ENCODE results near the gene TBC1D9B. TPM values are rescaled to one million over a fixed set of nuclear protein-coding genes. Genes with fewer than 3 reads are reported as not detected.
A peak's percentile ranks its signal among the peaks of the same experiment; 100 is the strongest.

The TBC1D9B gene
- total RNA-seq, 1 donor from 2014 or later = 125 TPM

GRCh38 chr5:179908528-179908927, 831 bp upstream of the TBC1D9B start:
- H3K27ac ChIP-seq = peak overlapping the region; percentile 79
- TF ChIP-seq POLR2A (IDR thresholded peaks at IDR 0.05) (no peak), CTCF (IDR thresholded peaks at IDR 0.05) (no peak), POLR2AphosphoS5 (IDR thresholded peaks at IDR 0.05; ENCODE audit: insufficient read depth in 1 of 2, low read depth in 1 of 2) (no peak)
- peak overlapping the region; percentile 65 to 68 for H3K4me3 ChIP-seq
- H3K27me3 ChIP-seq = no peaks in the 10 kb centered on the region
- H3K36me3 ChIP-seq = peaks cover 0 to 14% of the 10 kb centered on the region in 2 donors
- DNase-seq (ENCODE audit: extremely low spot score in 2 of 2) = no peak
- H3K9me3 ChIP-seq = no peaks in the 10 kb centered on the region
- H3K4me1 ChIP-seq = peaks cover 29% of the 10 kb centered on the region
- intact Hi-C loops (cut with DNase I) = loop anchor here (10.0 kb wide), 1 partner anchor 104 kb away; the partner anchor contains the start of gene MGAT4B

GRCh38 chr5:179906795-179907555, 722 bp downstream of the TBC1D9B start:
- no peak for TF ChIP-seq POLR2A (IDR thresholded peaks at IDR 0.05)
- TF ChIP-seq POLR2AphosphoS5 (IDR thresholded peaks at IDR 0.05; ENCODE audit: insufficient read depth in 1 of 2, low read depth in 1 of 2) = peak in 1 of 2 donors; percentile 23
- TF ChIP-seq CTCF (IDR thresholded peaks at IDR 0.05) = no peak
- peaks cover 25% of the 10 kb centered on the region for H3K4me1 ChIP-seq
- H3K27ac ChIP-seq = peak overlapping the region; percentile 79
- H3K9me3 ChIP-seq = no peaks in the 10 kb centered on the region
- peak overlapping the region; percentile 65 to 68 for H3K4me3 ChIP-seq
- no peak for DNase-seq (ENCODE audit: extremely low spot score in 2 of 2)
- peaks cover 0 to 26% of the 10 kb centered on the region in 2 donors for H3K36me3 ChIP-seq
- H3K27me3 ChIP-seq = no peaks in the 10 kb centered on the region
- intact Hi-C loops (cut with DNase I) = loop anchor here (10.0 kb wide), 1 partner anchor 102 kb away; the partner anchor contains the start of gene MGAT4B

GRCh38 chr5:179906294-179906794, 1.4 kb downstream of the TBC1D9B start:
- Histone ChIP-seq H3K4me1 (peaks cover 25% of the 10 kb centered on the region), H3K36me3 (peaks cover 0 to 27% of the 10 kb centered on the region in 2 donors), H3K27me3 (no peaks in the 10 kb centered on the region), H3K4me3 (peak overlapping the region; percentile 65 to 68), H3K27ac (peak overlapping the region; percentile 79), H3K9me3 (no peaks in the 10 kb centered on the region)
- DNase-seq (ENCODE audit: extremely low spot score in 2 of 2) = no peak
- no peak for TF ChIP-seq POLR2A (IDR thresholded peaks at IDR 0.05)
- TF ChIP-seq CTCF (IDR thresholded peaks at IDR 0.05) = no peak
- TF ChIP-seq POLR2AphosphoS5 (IDR thresholded peaks at IDR 0.05; ENCODE audit: insufficient read depth in 1 of 2, low read depth in 1 of 2) = no peak
- intact Hi-C loops (cut with DNase I) = loop anchor here (10.0 kb wide), 1 partner anchor 102 kb away; the partner anchor contains the start of gene MGAT4B

- H3K4me1 ChIP-seq = peaks cover 25% of the 10 kb centered on the region
- no peak for TF ChIP-seq POLR2AphosphoS5 (IDR thresholded peaks at IDR 0.05; ENCODE audit: insufficient read depth in 1 of 2, low read depth in 1 of 2)
- TF ChIP-seq CTCF (IDR thresholded peaks at IDR 0.05) = no peak
- no peak for TF ChIP-seq POLR2A (IDR thresholded peaks at IDR 0.05)
- no peak for DNase-seq (ENCODE audit: extremely low spot score in 2 of 2)
- no peak overlapping the region for H3K4me3 ChIP-seq
- no peaks in the 10 kb centered on the region for H3K27me3 ChIP-seq
- H3K9me3 ChIP-seq = no peaks in the 10 kb centered on the region
- H3K36me3 ChIP-seq = peaks cover 0 to 31% of the 10 kb centered on the region in 2 donors
- intact Hi-C loops (cut with DNase I) = loop anchor here (10.0 kb wide), 1 partner anchor 100 kb away; the partner anchor contains the start of gene MGAT4B
- no peak overlapping the region for H3K27ac ChIP-seq
Measured at GRCh38 chr5:179905161-179905560, 2.5 kb downstream of the TBC1D9B start.

Data from vagina (tissue), 2 donors.